Fibroblast of the aortic adventitia (primary cell): ENCODE results near the gene ESYT2. TPM values are rescaled to one million over a fixed set of nuclear protein-coding genes. Genes with fewer than 3 reads are reported as not detected.

ENCODE experiments used
- DNase-seq: peaks from one replicate; pipeline ENCODE4 v3.0.0-alpha.2; 2010; ENCODE audit warnings: low read depth
- H3K4me3 ChIP-seq: 2 replicates; pipeline ENCODE4 v1.5.1; 2011; ENCODE audit warnings: low read depth, mild to moderate bottlenecking, control low read depth, low read length, moderate library complexity
- total RNA-seq: library from RNA; depleted of rRNA; stranded (reverse); fragments of >200 nt; gene quantifications from 2 replicates; pipeline ENCODE4 v1.2.3, GENCODE V29; 2012; ENCODE audit warnings: low replicate concordance
- TF ChIP-seq, protein P1 (sequence below): IDR thresholded peaks from 2 replicates; pipeline ENCODE4 v1.5.1; 2011; ENCODE audit warnings: mild to moderate bottlenecking, low read length, control low read depth, inconsistent platforms; ENCODE audit not compliant: insufficient read depth

The ESYT2 gene
- total RNA-seq, 1 donor: 105 TPM

DNA sequence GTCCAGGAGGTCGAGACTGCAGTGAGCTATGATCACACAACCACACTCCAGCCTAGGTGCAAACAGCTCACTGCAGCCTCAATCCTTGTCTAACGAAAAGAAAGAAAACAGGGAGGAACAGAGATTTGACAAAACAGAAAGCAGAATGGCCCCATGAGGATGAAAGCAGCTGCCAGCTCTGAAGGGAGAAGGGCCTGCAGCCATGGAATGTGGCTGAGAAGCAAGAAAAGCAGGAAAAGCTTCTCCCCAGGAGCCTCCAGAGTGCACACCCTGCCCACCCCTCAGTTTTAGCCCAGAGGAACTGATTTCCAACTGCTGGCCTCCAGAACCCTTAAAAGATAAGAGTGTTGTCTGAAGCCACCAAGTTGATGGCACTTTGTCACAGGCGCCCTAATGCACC, 13.0 kb downstream of the ESYT2 start:
- peak; percentile 54 for DNase-seq
- TF ChIP-seq, protein P1, sequence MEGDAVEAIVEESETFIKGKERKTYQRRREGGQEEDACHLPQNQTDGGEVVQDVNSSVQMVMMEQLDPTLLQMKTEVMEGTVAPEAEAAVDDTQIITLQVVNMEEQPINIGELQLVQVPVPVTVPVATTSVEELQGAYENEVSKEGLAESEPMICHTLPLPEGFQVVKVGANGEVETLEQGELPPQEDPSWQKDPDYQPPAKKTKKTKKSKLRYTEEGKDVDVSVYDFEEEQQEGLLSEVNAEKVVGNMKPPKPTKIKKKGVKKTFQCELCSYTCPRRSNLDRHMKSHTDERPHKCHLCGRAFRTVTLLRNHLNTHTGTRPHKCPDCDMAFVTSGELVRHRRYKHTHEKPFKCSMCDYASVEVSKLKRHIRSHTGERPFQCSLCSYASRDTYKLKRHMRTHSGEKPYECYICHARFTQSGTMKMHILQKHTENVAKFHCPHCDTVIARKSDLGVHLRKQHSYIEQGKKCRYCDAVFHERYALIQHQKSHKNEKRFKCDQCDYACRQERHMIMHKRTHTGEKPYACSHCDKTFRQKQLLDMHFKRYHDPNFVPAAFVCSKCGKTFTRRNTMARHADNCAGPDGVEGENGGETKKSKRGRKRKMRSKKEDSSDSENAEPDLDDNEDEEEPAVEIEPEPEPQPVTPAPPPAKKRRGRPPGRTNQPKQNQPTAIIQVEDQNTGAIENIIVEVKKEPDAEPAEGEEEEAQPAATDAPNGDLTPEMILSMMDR: no peak
- H3K4me3 ChIP-seq: peak overlapping the region; percentile 68

- peak overlapping the region; percentile 68 for H3K4me3 ChIP-seq
- TF ChIP-seq, protein P1: no peak
- no peak for DNase-seq
Measured at GRCh38 chr7:158815800-158816128, 13.5 kb downstream of the ESYT2 start.

GRCh38 chr7:158815083-158815799, 14.1 kb downstream of the ESYT2 start:
- TF ChIP-seq, protein P1: no peak
- peak; percentile 52 for DNase-seq
- H3K4me3 ChIP-seq: no peak overlapping the region

DNA sequence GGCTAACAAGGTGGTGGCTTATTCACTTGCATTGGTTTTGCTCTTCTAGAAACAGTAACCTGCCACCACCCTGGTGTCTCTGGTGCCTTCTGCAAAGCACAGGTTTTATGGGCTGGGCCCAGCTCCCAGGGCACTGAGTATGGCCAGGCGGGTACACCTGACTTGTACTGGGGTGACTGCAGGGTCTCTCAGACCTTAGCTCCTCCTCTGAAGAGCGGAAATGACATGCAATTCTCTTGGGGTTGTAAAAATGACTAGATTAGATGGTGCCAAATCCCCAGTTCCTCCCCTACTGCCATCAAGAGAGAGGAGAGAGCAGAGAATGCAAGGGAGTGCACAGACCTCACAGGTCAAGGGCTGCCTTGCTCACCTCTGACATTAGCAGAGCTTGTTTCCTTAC, 14.7 kb downstream of the ESYT2 start:
- TF ChIP-seq, protein P1: no peak
- no peak overlapping the region for H3K4me3 ChIP-seq
- no peak for DNase-seq

DNA sequence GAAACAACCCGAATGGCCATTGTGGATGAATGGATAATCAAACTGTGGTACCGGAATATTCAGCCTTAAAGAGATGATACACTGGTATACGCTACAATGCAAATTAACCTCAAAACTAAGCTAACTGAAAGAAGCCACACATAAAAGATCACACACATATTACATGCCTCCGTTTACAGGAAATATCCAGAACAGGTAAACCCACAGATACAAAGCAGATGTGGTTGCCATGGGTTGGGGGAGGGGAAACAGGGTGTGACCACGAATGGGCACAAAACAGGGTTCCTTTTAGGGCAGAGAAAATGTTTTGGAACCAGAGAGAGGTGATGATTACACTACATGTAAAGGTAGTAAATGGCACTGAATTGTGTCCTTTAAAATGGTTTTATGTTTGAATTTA, 16.6 kb downstream of the ESYT2 start:
- TF ChIP-seq, protein P1: no peak
- no peak for DNase-seq
- no peak overlapping the region for H3K4me3 ChIP-seq

DNA sequence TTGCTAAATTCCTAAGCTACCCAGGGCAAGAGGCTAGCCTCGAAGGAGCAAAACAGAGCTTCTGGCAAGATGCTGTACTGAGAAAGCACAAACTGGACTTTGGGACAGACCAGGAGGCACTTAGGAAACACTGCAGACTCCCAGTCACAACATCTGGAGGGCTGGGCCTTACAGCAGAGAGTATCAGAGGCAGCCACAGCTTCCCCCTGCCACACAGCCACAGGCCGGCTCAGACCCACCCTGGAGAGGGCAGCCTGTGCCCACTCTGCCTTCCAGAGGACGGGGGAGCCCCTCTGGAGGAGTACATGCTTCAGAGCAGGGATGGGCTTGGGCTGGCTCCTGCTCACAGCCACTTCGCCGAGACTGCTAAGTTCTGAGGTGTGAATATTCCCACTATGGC, 17.4 kb downstream of the ESYT2 start:
- TF ChIP-seq, protein P1: no peak
- H3K4me3 ChIP-seq: no peak overlapping the region
- no peak for DNase-seq

DNA sequence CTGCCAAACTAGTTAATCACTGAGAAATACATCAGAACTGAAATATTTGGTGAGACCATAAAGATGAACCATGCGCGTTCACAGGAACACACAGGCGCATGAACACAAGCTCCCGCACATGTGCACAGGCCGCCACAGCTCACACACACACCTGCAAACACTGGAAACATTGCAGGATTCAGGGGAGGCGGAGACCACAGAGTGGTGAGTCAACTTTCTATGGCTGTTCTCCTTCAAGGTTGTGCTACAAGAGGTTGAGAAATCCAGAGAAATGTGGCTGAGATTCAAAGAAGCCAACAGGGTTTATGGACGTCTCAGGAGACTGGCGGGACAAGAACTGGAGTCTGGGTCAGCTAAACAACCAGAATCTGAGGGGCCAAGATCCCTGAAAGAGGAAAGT, 17.8 kb downstream of the ESYT2 start:
- TF ChIP-seq, protein P1: no peak
- peak; percentile 68 for DNase-seq
- no peak overlapping the region for H3K4me3 ChIP-seq
